Liver (tissue), 9 donors: ENCODE data around the gene MAP4K3. TPM values are rescaled to one million over a fixed set of nuclear protein-coding genes. Genes with fewer than 3 reads are reported as not detected.

Source experiments
- DNase-seq: peaks from one replicate; pipeline ENCODE4 v3.0.0-alpha.2; 2017; ENCODE audit warnings: low spot score
- H3K27ac ChIP-seq, 2 donors: one replicate each; pipeline ENCODE4 v1.7.0; 2013; ENCODE audit warnings: inconsistent platforms in 2 of 2, low read length in 2 of 2, control low read depth in 1 of 2, low read depth in 1 of 2, mild to moderate bottlenecking in 1 of 2
- H3K27me3 ChIP-seq, 4 donors: one replicate each; pipeline versions ENCODE4 v1.6.1 to v1.7.0; 2013; ENCODE audit warnings: low read length in 3 of 4, inconsistent platforms in 1 of 4, mild to moderate bottlenecking in 1 of 4, moderate library complexity in 1 of 4; ENCODE audit not compliant: control insufficient read depth in 4 of 4, insufficient read depth in 4 of 4
- H3K36me3 ChIP-seq, 4 donors: one replicate each; pipeline versions ENCODE4 v1.6.1 to v1.7.0; 2013; ENCODE audit warnings: low read length in 3 of 4, mild to moderate bottlenecking in 3 of 4, low read depth in 1 of 4, moderate library complexity in 1 of 4; ENCODE audit not compliant: control insufficient read depth in 4 of 4, insufficient read depth in 3 of 4
- H3K4me1 ChIP-seq, 4 donors: one replicate each; pipeline versions ENCODE4 v1.6.1 to v1.7.0; 2013; ENCODE audit warnings: low read length in 3 of 4, mild to moderate bottlenecking in 3 of 4, moderate library complexity in 1 of 4; ENCODE audit not compliant: control insufficient read depth in 4 of 4, insufficient read depth in 4 of 4
- H3K4me3 ChIP-seq, 3 donors: one replicate each; pipeline versions ENCODE4 v1.6.1 to v1.7.0; 2013; ENCODE audit warnings: low read length in 3 of 3, control low read depth in 1 of 3, low read depth in 1 of 3, mild to moderate bottlenecking in 1 of 3
- H3K9ac ChIP-seq, 2 donors: one replicate each; pipeline ENCODE4 v1.7.0; 2013; ENCODE audit warnings: low read length in 2 of 2, mild to moderate bottlenecking in 2 of 2, moderate library complexity in 2 of 2, control low read depth in 1 of 2, low read depth in 1 of 2
- H3K9me3 ChIP-seq, 4 donors: one replicate each; pipeline versions ENCODE4 v1.6.1 to v1.7.0; 2013; ENCODE audit warnings: low read length in 3 of 4; ENCODE audit not compliant: control insufficient read depth in 4 of 4
- EGR1 ChIP-seq, 2 donors: IDR thresholded peaks; 2 replicates each; pipeline ENCODE4 v1.6.1; 2016 to 2018; ENCODE audit warnings: antibody characterized with exemption in 2 of 2, low read depth in 2 of 2
- FOXA1 ChIP-seq: IDR thresholded peaks from 2 replicates; pipeline ENCODE4 v1.6.1; 2016; ENCODE audit warnings: antibody characterized with exemption
- FOXA2 ChIP-seq: IDR thresholded peaks from 2 replicates; pipeline ENCODE4 v1.6.1; 2016; ENCODE audit warnings: antibody characterized with exemption
- GABPA ChIP-seq, 2 donors: IDR thresholded peaks in 1 of 2; conservative IDR thresholded peaks in 1 of 2; 2 replicates each; pipeline ENCODE4 v1.6.1; 2016; ENCODE audit warnings: antibody characterized with exemption in 2 of 2, mild to moderate bottlenecking in 1 of 2, moderate library complexity in 1 of 2
- HNF4A ChIP-seq, 2 donors: conservative IDR thresholded peaks; 2 replicates each; pipeline ENCODE4 v1.6.1; 2016; ENCODE audit warnings: antibody characterized with exemption in 2 of 2, mild to moderate bottlenecking in 2 of 2
- HNF4G ChIP-seq: IDR thresholded peaks from 2 replicates; pipeline ENCODE4 v1.6.1; 2016; ENCODE audit warnings: antibody characterized with exemption
- JUND ChIP-seq, 2 donors: IDR thresholded peaks; 2 replicates each; pipeline ENCODE4 v1.6.1; 2016; ENCODE audit warnings: antibody characterized with exemption in 2 of 2
- RAD21 ChIP-seq, 2 donors: IDR thresholded peaks; 2 replicates each; pipeline ENCODE4 v1.6.1; 2016; ENCODE audit warnings: antibody characterized with exemption in 2 of 2, mild to moderate bottlenecking in 2 of 2
- RXRA ChIP-seq, 2 donors: IDR thresholded peaks; 2 replicates each; pipeline ENCODE4 v1.6.1; 2017 to 2018; ENCODE audit warnings: antibody characterized with exemption in 2 of 2, mild to moderate bottlenecking in 1 of 2
- SP1 ChIP-seq: IDR thresholded peaks from 2 replicates; pipeline ENCODE4 v1.6.1; 2018; ENCODE audit warnings: antibody characterized with exemption, mild to moderate bottlenecking
- TAF1 ChIP-seq: conservative IDR thresholded peaks from 2 replicates; pipeline ENCODE4 v1.6.1; 2016; ENCODE audit warnings: antibody characterized with exemption, mild to moderate bottlenecking
- YY1 ChIP-seq: IDR thresholded peaks from 2 replicates; pipeline ENCODE4 v1.6.1; 2016; ENCODE audit warnings: antibody characterized with exemption, mild to moderate bottlenecking
- WGBS: extraction: QIAGEN DNeasy Blood & Tissue Kit; methylation state at CpG from one replicate; pipeline ENCODE4 v1.1.7; 2013; 5-methylcytosine and 5-hydroxymethylcytosine counted together
- polyA plus RNA-seq, 2 donors: library from polyadenylated mRNA; stranded (reverse) in 1 of 2; unstranded in 1 of 2; fragments of 200-250 nt in 1 of 2; fragments of >200 nt in 1 of 2; fragmentation: Nextera tagmentation in 1 of 2; extraction: Ambion mirVana in 1 of 2; gene quantifications; one replicate each; pipeline versions ENCODE4 v1.2.1 to v1.2.3, GENCODE V29; 2013 to 2015
- total RNA-seq, 2 donors: library from RNA; depleted of rRNA; stranded (reverse); fragments of >200 nt; gene quantifications; one replicate each; pipeline ENCODE4 v1.2.3, GENCODE V29; 2014
- TF ChIP-seq, protein P1 (sequence below): IDR thresholded peaks from 2 replicates; pipeline ENCODE4 v1.6.1; 2016; ENCODE audit warnings: antibody characterized with exemption
- TF ChIP-seq, protein P2 (sequence below): IDR thresholded peaks from 2 replicates; pipeline ENCODE4 v1.6.1; 2016; ENCODE audit warnings: antibody characterized with exemption
- TF ChIP-seq, protein P3 (sequence below): fragments of 150-350 bp; IDR thresholded peaks from 2 replicates; pipeline ENCODE4 v1.5.1; 2017; ENCODE audit warnings: improper control_type of control experiment, low read depth, low read length; ENCODE audit not compliant: missing input control
- TF ChIP-seq, protein P4 (sequence below): IDR thresholded peaks from 2 replicates; pipeline ENCODE4 v1.6.1; 2016; ENCODE audit warnings: antibody characterized with exemption
- donor health status: healthy.
- donor health status: healthy.
- donor health status: healthy.
- donor health status: healthy.
- donor health status: healthy.

The MAP4K3 gene
- total and polyA plus RNA-seq, 4 donors: 6.2 to 23.8 (median 10.9) TPM

DNA sequence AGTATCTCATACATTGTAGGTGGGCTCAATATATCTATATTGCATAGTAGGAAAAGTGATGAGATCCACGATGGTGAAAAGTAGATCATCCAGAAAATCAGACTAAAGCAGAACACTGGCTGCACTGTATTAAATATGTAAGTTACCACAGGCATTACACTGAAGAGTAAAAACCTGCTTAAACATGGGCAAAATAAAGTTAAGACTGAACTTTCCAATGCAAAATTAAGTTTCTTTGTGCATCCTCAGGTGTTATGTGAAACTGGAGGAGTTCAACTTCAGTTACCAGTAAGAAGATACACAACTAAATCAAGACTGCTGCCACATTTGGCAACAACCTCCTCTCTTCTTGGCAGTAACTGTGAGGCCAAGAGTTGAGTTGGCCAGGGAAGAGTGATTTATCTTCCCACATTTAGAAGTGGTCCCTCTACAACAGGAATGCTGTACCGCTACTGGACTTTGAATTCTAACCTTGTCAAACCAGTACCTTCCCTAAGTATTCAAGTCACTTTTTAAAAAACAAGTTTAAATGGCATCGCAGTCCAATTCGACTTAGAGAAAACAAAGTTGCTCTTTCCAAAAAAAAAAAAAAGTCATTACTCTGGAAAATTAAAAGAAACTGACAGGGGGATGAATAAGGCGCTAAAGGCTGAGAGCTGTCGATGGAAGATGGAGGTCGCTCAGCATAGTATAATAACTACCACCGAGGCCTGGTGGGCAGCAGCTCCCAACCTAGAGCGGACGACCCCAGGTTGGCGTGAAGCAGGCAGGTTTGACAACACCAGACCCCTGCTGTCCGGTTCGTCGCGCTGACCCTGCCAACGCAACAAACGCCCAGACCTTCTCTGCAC is 1.1 kb downstream of the MAP4K3 start:
- peak overlapping the region; percentile 89 to 91 for H3K27ac ChIP-seq
- no peaks in the 10 kb centered on the region for H3K27me3 ChIP-seq
- H3K9ac ChIP-seq: peak overlapping the region; percentile 61 to 90
- DNase-seq: no peak
- peak overlapping the region; percentile 89 to 98 (median 95) for H3K4me3 ChIP-seq
- H3K36me3 ChIP-seq: no peaks in the 10 kb centered on the region
- no peaks in the 10 kb centered on the region for H3K9me3 ChIP-seq
- H3K4me1 ChIP-seq: peaks cover 7 to 37% (median 23%) of the 10 kb centered on the region in 4 donors
- TF ChIP-seq HNF4A (conservative IDR thresholded peaks at IDR 0.05): peak; percentile 31 to 51
- TF ChIP-seq TAF1: no peak
- TF ChIP-seq HNF4G: peak; percentile 37
- 5% methylated on average over 17 of the region's 17 CpGs for WGBS

DNA sequence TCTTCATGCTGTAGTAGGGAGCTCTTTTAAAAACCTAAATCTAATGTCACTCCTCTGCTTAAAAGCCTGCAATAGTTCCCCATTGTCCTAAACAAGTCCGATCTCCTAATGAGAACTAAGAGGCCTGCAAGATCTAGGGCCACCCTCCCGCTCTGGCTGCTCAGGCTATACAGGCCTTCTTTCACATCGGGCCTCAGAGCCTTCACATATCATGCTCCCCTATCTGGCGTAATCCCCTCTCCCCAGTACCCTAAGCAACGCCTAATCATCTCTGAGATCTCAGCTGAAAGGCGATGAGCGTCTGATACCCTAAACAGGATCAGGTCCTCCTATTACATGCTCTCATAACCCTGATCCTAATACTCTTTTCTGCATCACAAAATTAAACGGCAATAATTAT is 1.9 kb downstream of the MAP4K3 start:
- Histone ChIP-seq H3K4me1 (peaks cover 7 to 37% (median 25%) of the 10 kb centered on the region in 4 donors), H3K36me3 (no peaks in the 10 kb centered on the region), H3K27ac (no peak overlapping the region), H3K9ac (no peak overlapping the region), H3K4me3 (peak overlapping the region in 2 of 3 donors; percentile 31 to 95), H3K9me3 (no peaks in the 10 kb centered on the region), H3K27me3 (no peaks in the 10 kb centered on the region)
- 72% methylated on average over 8 of the region's 8 CpGs for WGBS
- no peak for DNase-seq
- TF ChIP-seq, protein P1, sequence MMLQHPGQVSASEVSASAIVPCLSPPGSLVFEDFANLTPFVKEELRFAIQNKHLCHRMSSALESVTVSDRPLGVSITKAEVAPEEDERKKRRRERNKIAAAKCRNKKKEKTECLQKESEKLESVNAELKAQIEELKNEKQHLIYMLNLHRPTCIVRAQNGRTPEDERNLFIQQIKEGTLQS: no peak
- TF ChIP-seq RXRA (IDR thresholded peaks at IDR 0.05) (no peak), HNF4G (no peak), GABPA (IDR thresholded peaks at IDR 0.05 in 1 of 2, conservative IDR thresholded peaks at IDR 0.05 in 1 of 2) (no peak), TAF1 (no peak)
- TF ChIP-seq, protein P2, sequence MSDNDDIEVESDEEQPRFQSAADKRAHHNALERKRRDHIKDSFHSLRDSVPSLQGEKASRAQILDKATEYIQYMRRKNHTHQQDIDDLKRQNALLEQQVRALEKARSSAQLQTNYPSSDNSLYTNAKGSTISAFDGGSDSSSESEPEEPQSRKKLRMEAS: no peak

DNA sequence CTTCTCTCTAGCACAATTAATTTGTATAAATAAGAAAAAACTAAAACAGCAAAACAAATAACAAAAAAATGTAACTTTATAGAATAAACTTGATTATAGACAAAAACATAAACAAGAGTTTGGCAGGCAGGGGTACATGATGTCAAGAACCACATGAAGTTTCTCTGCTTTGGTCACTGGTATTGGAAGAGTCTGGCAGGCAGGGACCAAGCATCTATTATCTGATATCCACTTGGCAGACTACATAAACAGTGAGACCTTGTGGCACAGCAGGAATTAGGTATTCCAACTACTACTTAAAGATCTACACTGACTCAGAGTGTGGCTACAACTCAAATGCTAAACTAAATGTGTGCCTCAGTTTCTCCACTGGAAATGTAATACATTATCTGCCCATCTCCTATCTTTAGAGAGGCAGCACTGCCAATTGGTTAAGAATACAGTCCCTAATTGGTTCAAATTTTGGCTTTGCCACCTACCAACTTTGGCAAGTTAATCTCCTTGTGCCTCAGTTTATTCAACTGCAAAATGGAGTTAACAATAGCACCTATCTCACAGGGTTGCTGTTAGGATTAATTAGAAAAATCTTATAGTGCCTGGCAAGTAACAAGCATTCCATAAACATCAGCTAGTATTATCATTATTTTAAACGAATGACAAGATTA is 2.7 kb downstream of the MAP4K3 start:
- Histone ChIP-seq H3K36me3 (no peaks in the 10 kb centered on the region), H3K9ac (no peak overlapping the region), H3K9me3 (no peaks in the 10 kb centered on the region), H3K4me1 (peaks cover 7 to 37% (median 25%) of the 10 kb centered on the region in 4 donors), H3K27me3 (no peaks in the 10 kb centered on the region), H3K27ac (no peak overlapping the region), H3K4me3 (no peak overlapping the region)
- 73% methylated on average over 1 of the region's 1 CpG for WGBS
- no peak for DNase-seq
- TF ChIP-seq, protein P1: no peak
- TF ChIP-seq, protein P3, sequence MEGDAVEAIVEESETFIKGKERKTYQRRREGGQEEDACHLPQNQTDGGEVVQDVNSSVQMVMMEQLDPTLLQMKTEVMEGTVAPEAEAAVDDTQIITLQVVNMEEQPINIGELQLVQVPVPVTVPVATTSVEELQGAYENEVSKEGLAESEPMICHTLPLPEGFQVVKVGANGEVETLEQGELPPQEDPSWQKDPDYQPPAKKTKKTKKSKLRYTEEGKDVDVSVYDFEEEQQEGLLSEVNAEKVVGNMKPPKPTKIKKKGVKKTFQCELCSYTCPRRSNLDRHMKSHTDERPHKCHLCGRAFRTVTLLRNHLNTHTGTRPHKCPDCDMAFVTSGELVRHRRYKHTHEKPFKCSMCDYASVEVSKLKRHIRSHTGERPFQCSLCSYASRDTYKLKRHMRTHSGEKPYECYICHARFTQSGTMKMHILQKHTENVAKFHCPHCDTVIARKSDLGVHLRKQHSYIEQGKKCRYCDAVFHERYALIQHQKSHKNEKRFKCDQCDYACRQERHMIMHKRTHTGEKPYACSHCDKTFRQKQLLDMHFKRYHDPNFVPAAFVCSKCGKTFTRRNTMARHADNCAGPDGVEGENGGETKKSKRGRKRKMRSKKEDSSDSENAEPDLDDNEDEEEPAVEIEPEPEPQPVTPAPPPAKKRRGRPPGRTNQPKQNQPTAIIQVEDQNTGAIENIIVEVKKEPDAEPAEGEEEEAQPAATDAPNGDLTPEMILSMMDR: no peak
- no peak for TF ChIP-seq TAF1
- no peak for TF ChIP-seq YY1
- TF ChIP-seq EGR1 (IDR thresholded peaks at IDR 0.05; ENCODE audit: low read depth in 2 of 2): no peak
- TF ChIP-seq FOXA1: no peak
- no peak for TF ChIP-seq SP1
- TF ChIP-seq JUND (IDR thresholded peaks at IDR 0.05): no peak
- no peak for TF ChIP-seq RAD21 (IDR thresholded peaks at IDR 0.05)
- TF ChIP-seq HNF4G: no peak
- TF ChIP-seq, protein P4, sequence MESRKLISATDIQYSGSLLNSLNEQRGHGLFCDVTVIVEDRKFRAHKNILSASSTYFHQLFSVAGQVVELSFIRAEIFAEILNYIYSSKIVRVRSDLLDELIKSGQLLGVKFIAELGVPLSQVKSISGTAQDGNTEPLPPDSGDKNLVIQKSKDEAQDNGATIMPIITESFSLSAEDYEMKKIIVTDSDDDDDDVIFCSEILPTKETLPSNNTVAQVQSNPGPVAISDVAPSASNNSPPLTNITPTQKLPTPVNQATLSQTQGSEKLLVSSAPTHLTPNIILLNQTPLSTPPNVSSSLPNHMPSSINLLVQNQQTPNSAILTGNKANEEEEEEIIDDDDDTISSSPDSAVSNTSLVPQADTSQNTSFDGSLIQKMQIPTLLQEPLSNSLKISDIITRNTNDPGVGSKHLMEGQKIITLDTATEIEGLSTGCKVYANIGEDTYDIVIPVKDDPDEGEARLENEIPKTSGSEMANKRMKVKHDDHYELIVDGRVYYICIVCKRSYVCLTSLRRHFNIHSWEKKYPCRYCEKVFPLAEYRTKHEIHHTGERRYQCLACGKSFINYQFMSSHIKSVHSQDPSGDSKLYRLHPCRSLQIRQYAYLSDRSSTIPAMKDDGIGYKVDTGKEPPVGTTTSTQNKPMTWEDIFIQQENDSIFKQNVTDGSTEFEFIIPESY: no peak
- no peak for TF ChIP-seq GABPA (IDR thresholded peaks at IDR 0.05 in 1 of 2, conservative IDR thresholded peaks at IDR 0.05 in 1 of 2)
- TF ChIP-seq, protein P2: no peak
- no peak for TF ChIP-seq FOXA2
- TF ChIP-seq RXRA (IDR thresholded peaks at IDR 0.05): no peak
- no peak for TF ChIP-seq HNF4A (conservative IDR thresholded peaks at IDR 0.05)
